HCT116 (cell line): ENCODE data around the gene CEP112. TPM values are rescaled to one million over a fixed set of nuclear protein-coding genes. Genes with fewer than 3 reads are reported as not detected.

ENCODE experiments used
- ATAC-seq: fragments of 200-7000 bp; cut with Tn5 transposase; 2 replicates; pipeline ENCODE4 v1.9.1; 2020; ENCODE audit warnings: mild to moderate bottlenecking, moderate library complexity
- BruUV-seq: library from RNA; stranded (reverse); fragments of 400-500 nt; replicated peaks from 2 replicates; lab custom pipeline; 2021; lab: Mats Ljungman, UMichigan
- CTCF ChIA-PET: fragments of 300-600 bp; sonication (Branson Sonifier 250); formaldehyde crosslinking; loops from one replicate; lab custom pipeline; 2021; ENCODE audit warnings: antibody characterized with exemption; lab: Charles Lee
- POLR2A ChIA-PET: fragments of 300-600, 350-600 bp; sonication (Branson Sonifier 250); formaldehyde crosslinking; loops from one replicate; lab custom pipeline; 2021; ENCODE audit warnings: antibody characterized with exemption; lab: Charles Lee
- RAD21 ChIA-PET, 2 experiments: fragments of 300-600 bp; sonication (Branson Sonifier 250); formaldehyde crosslinking; loops; one replicate each; lab custom pipeline; 2023; ENCODE audit warnings: low total read pairs in 2 of 2; ENCODE audit not compliant: uncharacterized antibody in 2 of 2, unreplicated experiment in 2 of 2, low non-redundant PET in 1 of 2; lab: Charles Lee
- DNase-seq: peaks from one replicate; pipeline ENCODE4 v3.0.0-alpha.2; 2010; ENCODE audit warnings: low read depth, low spot score
- H2AFZ ChIP-seq: fragments of 200-600 bp; shearing (Covaris generic), sonication (generic); 2 replicates; pipeline ENCODE4 v1.6.1; 2017; ENCODE audit warnings: low read depth, mixed run types, mixed read lengths, antibody characterized with exemption, low read length; ENCODE audit not compliant: poor library complexity, severe bottlenecking
- H3K27ac ChIP-seq: 2 replicates; pipeline ENCODE4 v1.5.1; 2012; ENCODE audit warnings: low read depth, low read length
- H3K27me3 ChIP-seq: fragments of 200-600 bp; sonication (generic); 2 replicates; pipeline ENCODE4 v1.6.1; 2016; ENCODE audit warnings: mixed run types, low read length, mixed read lengths; ENCODE audit not compliant: insufficient read depth
- H3K36me3 ChIP-seq, 2 experiments: fragments of 200-500 bp in 1 of 2; fragments of 200-600 bp in 1 of 2; sonication (Bioruptor generic) in 1 of 2; sonication (generic) in 1 of 2; 2 replicates each; pipeline versions ENCODE4 v1.5.1 to v1.6.1; 2014 to 2016; ENCODE audit warnings: low read length in 2 of 2, inconsistent platforms in 1 of 2, mixed read lengths in 1 of 2, mixed run types in 1 of 2; ENCODE audit not compliant: insufficient read depth in 2 of 2, control insufficient read depth in 1 of 2
- H3K4me1 ChIP-seq, 2 experiments: fragments of 200-600 bp in 1 of 2; sonication (generic) in 1 of 2; 2 replicates each; pipeline versions ENCODE4 v1.5.1 to v1.6.1; 2012 to 2017; ENCODE audit warnings: low read length in 2 of 2, inconsistent platforms in 1 of 2, mild to moderate bottlenecking in 1 of 2, mixed read lengths in 1 of 2, mixed run types in 1 of 2, moderate library complexity in 1 of 2; ENCODE audit not compliant: insufficient read depth in 2 of 2, control insufficient read depth in 1 of 2
- H3K4me2 ChIP-seq: fragments of 200-600 bp; sonication (generic); 2 replicates; pipeline ENCODE4 v1.6.1; 2017; ENCODE audit warnings: mixed run types, low read length, mixed read lengths
- H3K4me3 ChIP-seq, 2 experiments: fragments of 200-600 bp in 1 of 2; sonication (generic) in 1 of 2; replicated peaks in 1 of 2; 2 replicates each; pipeline ENCODE4 v1.5.1; 2011 to 2016; ENCODE audit warnings: low read length in 2 of 2, control low read depth in 1 of 2, low read depth in 1 of 2, mild to moderate bottlenecking in 1 of 2, mixed read lengths in 1 of 2, mixed run types in 1 of 2
- H3K79me2 ChIP-seq: fragments of 200-600 bp; sonication (generic); 2 replicates; pipeline ENCODE4 v1.6.1; 2017; ENCODE audit warnings: mild to moderate bottlenecking, mixed run types, low read length, moderate library complexity, mixed read lengths; ENCODE audit not compliant: insufficient read depth
- H3K9ac ChIP-seq: fragments of 200-600 bp; sonication (generic); 2 replicates; pipeline ENCODE4 v1.6.1; 2016; ENCODE audit warnings: low read length, mixed read lengths
- H3K9me2 ChIP-seq: fragments of 200-600 bp; sonication (generic), shearing (Covaris generic); 2 replicates; pipeline ENCODE4 v1.6.1; 2017; ENCODE audit warnings: mixed run types, mild to moderate bottlenecking, moderate library complexity; ENCODE audit not compliant: insufficient read depth
- H3K9me3 ChIP-seq, 2 experiments: fragments of 200-500 bp in 1 of 2; fragments of 200-600 bp in 1 of 2; sonication (Bioruptor generic) in 1 of 2; sonication (generic) in 1 of 2; 2 replicates each; pipeline ENCODE4 v1.6.1; 2014 to 2017; ENCODE audit warnings: low read length in 2 of 2, mixed read lengths in 2 of 2, inconsistent platforms in 1 of 2, low read depth in 1 of 2, mild to moderate bottlenecking in 1 of 2, mixed run types in 1 of 2, moderate library complexity in 1 of 2; ENCODE audit not compliant: control insufficient read depth in 1 of 2, insufficient read depth in 1 of 2
- H4K20me1 ChIP-seq: fragments of 200-600 bp; sonication (generic), shearing (Covaris generic); 2 replicates; pipeline ENCODE4 v1.6.1; 2017; ENCODE audit warnings: mixed run types, mild to moderate bottlenecking, moderate library complexity; ENCODE audit not compliant: insufficient read depth
- CBX3 ChIP-seq: IDR thresholded peaks from 2 replicates; pipeline ENCODE4 v1.6.1; 2012; ENCODE audit warnings: low read depth
- CEBPB ChIP-seq: IDR thresholded peaks from 2 replicates; pipeline ENCODE4 v1.6.1; 2012; ENCODE audit warnings: low read depth
- CTCF ChIP-seq, 3 experiments: fragments of 200-600 bp in 1 of 3; sonication (generic) in 1 of 3; IDR thresholded peaks in 2 of 3; conservative IDR thresholded peaks in 1 of 3; 2 replicates each; pipeline ENCODE4 v1.5.1; 2012 to 2017; ENCODE audit warnings: low read depth in 2 of 3, low read length in 2 of 3, antibody characterized with exemption in 1 of 3, borderline replicate concordance in 1 of 3, control low read depth in 1 of 3, mild to moderate bottlenecking in 1 of 3, mixed read lengths in 1 of 3, mixed run types in 1 of 3, moderate library complexity in 1 of 3; ENCODE audit not compliant: insufficient read depth in 1 of 3
- EGR1 ChIP-seq: IDR thresholded peaks from 2 replicates; pipeline ENCODE4 v1.6.1; 2012; ENCODE audit warnings: low read depth
- ELF1 ChIP-seq: IDR thresholded peaks from 2 replicates; pipeline ENCODE4 v1.6.1; 2012; ENCODE audit warnings: low read depth, borderline replicate concordance
- EZH2phosphoT487 ChIP-seq: fragments of 200-600 bp; IDR thresholded peaks from 2 replicates; pipeline ENCODE4 v1.6.1; 2018; ENCODE audit warnings: antibody characterized with exemption, borderline replicate concordance
- FOSL1 ChIP-seq: IDR thresholded peaks from 2 replicates; pipeline ENCODE4 v1.6.1; 2012; ENCODE audit warnings: low read depth
- JUND ChIP-seq: IDR thresholded peaks from 2 replicates; pipeline ENCODE4 v1.6.1; 2012
- POLR2A ChIP-seq: IDR thresholded peaks from 2 replicates; pipeline ENCODE4 v1.7.0; 2011; ENCODE audit warnings: borderline replicate concordance; ENCODE audit not compliant: insufficient read depth, insufficient read length; ENCODE audit errors: extremely low read depth
- POLR2AphosphoS5 ChIP-seq: IDR thresholded peaks from 2 replicates; pipeline ENCODE4 v1.6.1; 2011; ENCODE audit warnings: mild to moderate bottlenecking, low read depth, low read length, moderate library complexity
- RAD21 ChIP-seq: IDR thresholded peaks from 2 replicates; pipeline ENCODE4 v1.6.1; 2012; ENCODE audit warnings: low read depth, mild to moderate bottlenecking
- REST ChIP-seq: IDR thresholded peaks from 2 replicates; pipeline ENCODE4 v1.6.1; 2012; ENCODE audit warnings: low read depth
- SIN3A ChIP-seq: IDR thresholded peaks from 2 replicates; pipeline ENCODE4 v1.6.1; 2012; ENCODE audit warnings: low read depth
- SRF ChIP-seq: IDR thresholded peaks from 2 replicates; pipeline ENCODE4 v1.6.1; 2012; ENCODE audit warnings: low read depth
- TCF7L2 ChIP-seq: IDR thresholded peaks from 2 replicates; pipeline ENCODE4 v1.7.0; 2011; ENCODE audit warnings: borderline replicate concordance, inconsistent platforms; ENCODE audit not compliant: insufficient read depth, insufficient read length; ENCODE audit errors: extremely low read depth
- YY1 ChIP-seq: IDR thresholded peaks from 2 replicates; pipeline ENCODE4 v1.6.1; 2011; ENCODE audit warnings: low read length, low read depth, moderate library complexity, mild to moderate bottlenecking; ENCODE audit not compliant: insufficient replicate concordance; ENCODE audit errors: extremely low read depth
- intact Hi-C: fragments of 100-400 bp; cut with micrococcal nuclease; formaldehyde crosslinking; loops from 2 replicates; pipeline ENCODE4 v1.10.0; 2022
- total RNA-seq: library from RNA; stranded (reverse); gene quantifications from one replicate; pipeline ENCODE4 v1.2.1, GENCODE V29; 2021; ENCODE audit not compliant: unreplicated experiment

CEP112 gene
- total RNA-seq, 1 experiment from 2014 or later: 10.9 TPM

- no peak overlapping the region for H3K9ac ChIP-seq
- H3K27ac ChIP-seq: no peak overlapping the region
- CTCF ChIA-PET: no interaction called here
- DNase-seq (no peak), ATAC-seq (no peak)
- H3K36me3 ChIP-seq: no peaks in the 10 kb centered on the region
- BruUV-seq: no TSS peak
- TF ChIP-seq YY1 (no peak), EZH2phosphoT487 (no peak), RAD21 (no peak), EGR1 (no peak), CEBPB (no peak), POLR2AphosphoS5 (no peak), FOSL1 (no peak), ELF1 (no peak), CBX3 (no peak), JUND (no peak), SIN3A (no peak), SRF (no peak), TCF7L2 (no peak), CTCF (IDR thresholded peaks at IDR 0.05 in 2 of 3, conservative IDR thresholded peaks at IDR 0.05 in 1 of 3; ENCODE audit: borderline replicate concordance in 1 of 3, insufficient read depth in 1 of 3, low read depth in 2 of 3, low read length in 2 of 3) (no peak), REST (no peak), POLR2A (no peak)
- intact Hi-C loops: no loop called here
- no peaks in the 10 kb centered on the region for H4K20me1 ChIP-seq
- no peaks in the 10 kb centered on the region for H3K27me3 ChIP-seq
- H2AFZ ChIP-seq: no peak overlapping the region
- RAD21 ChIA-PET: no interaction called here
- H3K4me1 ChIP-seq: no peaks in the 10 kb centered on the region
- H3K4me2 ChIP-seq: no peak overlapping the region
- no peaks in the 10 kb centered on the region for H3K79me2 ChIP-seq
- no peaks in the 10 kb centered on the region for H3K9me3 ChIP-seq
- H3K9me2 ChIP-seq: no peaks in the 10 kb centered on the region
- POLR2A ChIA-PET: no interaction called here
- H3K4me3 ChIP-seq: no peak overlapping the region
Observed at GRCh38 chr17:65898651-65899050, 293.3 kb downstream of the CEP112 start.
